ENCODE results near the gene TBX4.

GRCh38 chr17:61476476-61477203 lies 24.4 kb downstream of the TBX4 start:
- no peak for TF ChIP-seq CTCF (optimal IDR thresholded peaks at IDR 0.05 in 1 of 3, IDR thresholded peaks at IDR 0.05 in 1 of 3, conservative IDR thresholded peaks at IDR 0.05 in 1 of 3; ENCODE audit: extremely low read depth in 1 of 3, insufficient read depth in 2 of 3, low read length in 3 of 3)
- TF ChIP-seq EZH2 (IDR thresholded peaks at IDR 0.05; ENCODE audit: low read length) = no peak
